ENCODE results near the gene PANK4. TPM values are rescaled to one million over a fixed set of nuclear protein-coding genes. Genes with fewer than 3 reads are reported as not detected.

The PANK4 gene
- total and polyA plus RNA-seq, 9 of the 15 experiments (the other 6 are each of a cell fraction or from before 2014, with no cell fraction given): 0.93 to 55.6 (median 31.5) TPM

- TF ChIP-seq, protein P1, sequence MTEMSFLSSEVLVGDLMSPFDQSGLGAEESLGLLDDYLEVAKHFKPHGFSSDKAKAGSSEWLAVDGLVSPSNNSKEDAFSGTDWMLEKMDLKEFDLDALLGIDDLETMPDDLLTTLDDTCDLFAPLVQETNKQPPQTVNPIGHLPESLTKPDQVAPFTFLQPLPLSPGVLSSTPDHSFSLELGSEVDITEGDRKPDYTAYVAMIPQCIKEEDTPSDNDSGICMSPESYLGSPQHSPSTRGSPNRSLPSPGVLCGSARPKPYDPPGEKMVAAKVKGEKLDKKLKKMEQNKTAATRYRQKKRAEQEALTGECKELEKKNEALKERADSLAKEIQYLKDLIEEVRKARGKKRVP (CRISPR knock-in tag; IDR thresholded peaks at IDR 0.05): no peak
- TF ChIP-seq TCF3 (CRISPR knock-in tag; IDR thresholded peaks at IDR 0.05): no peak
Observed at GRCh38 chr1:2538376-2538775, 12.0 kb upstream of the PANK4 start (continued).

DNA sequence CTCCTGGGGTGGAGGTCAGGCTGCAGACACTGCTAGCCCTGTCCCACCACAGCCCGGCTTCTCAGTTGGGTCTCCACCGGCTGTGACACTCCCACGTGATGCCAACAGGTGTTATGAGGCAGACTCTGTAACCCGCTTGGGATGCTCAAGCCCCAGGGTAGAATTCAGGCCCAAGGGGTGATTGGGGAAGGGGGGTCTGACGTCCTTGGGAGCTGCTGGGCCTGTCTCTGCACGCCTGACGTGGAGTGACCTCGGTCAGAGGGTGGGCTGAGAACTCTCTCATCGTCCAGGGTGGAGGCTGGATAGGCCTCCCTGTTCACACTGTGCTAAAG is 11.4 kb upstream of the PANK4 start:
- H3K27me3 ChIP-seq (ENCODE audit: control insufficient read depth in 2 of 2, insufficient read depth in 2 of 2, low read length in 2 of 2): peaks cover 15 to 45% of the 10 kb centered on the region in 2 experiments; a peak in 4 of 5 replicates
- peaks cover 3% of the 10 kb centered on the region for H3K9me1 ChIP-seq (ENCODE audit: control insufficient read depth, insufficient read depth, low read length)
- no peaks in the 10 kb centered on the region for H3K79me2 ChIP-seq (ENCODE audit: control insufficient read depth, insufficient read depth, low read length)
- H4K20me1 ChIP-seq (replicated peaks; ENCODE audit: control insufficient read depth, insufficient read depth, low read length): no peaks in the 10 kb centered on the region
- no TSS peak for BruUV-seq (replicated peaks)
- no peak overlapping the region for H3K4me2 ChIP-seq (ENCODE audit: insufficient read depth, low read length)
- intact Hi-C loops (cut with micrococcal nuclease) (no loop called here), in situ Hi-C loops (cut with MboI) (loop anchor here (5.0 to 25.0 kb wide), 2 partner anchors 125 to 350 kb away; partner anchors contain the start of genes FAAP20 and PEX10)
- no peak overlapping the region for H3K4me3 ChIP-seq
- POLR2A ChIA-PET: no interaction called here
- CTCF ChIA-PET (ENCODE audit: low intra/inter-chr PET ratio): no interaction called here
- H3K36me3 ChIP-seq (ENCODE audit: control insufficient read depth, insufficient read depth, low read length): no peaks in the 10 kb centered on the region
- no peak for DNase-seq (ENCODE audit: extremely low read depth in 1 of 4, low spot score in 3 of 4)
- H3K4me1 ChIP-seq (replicated peaks in 1 of 2; ENCODE audit: control insufficient read depth in 2 of 2, insufficient read depth in 2 of 2, low read length in 2 of 2): peaks cover 23 to 70% of the 10 kb centered on the region in 2 experiments
- 4% methylated on average over 9 of the region's 9 CpGs for WGBS (ENCODE audit: insufficient coverage, low coverage, missing lambda C conversion rate)
- no peak for FAIRE-seq
- TF ChIP-seq, protein P2, sequence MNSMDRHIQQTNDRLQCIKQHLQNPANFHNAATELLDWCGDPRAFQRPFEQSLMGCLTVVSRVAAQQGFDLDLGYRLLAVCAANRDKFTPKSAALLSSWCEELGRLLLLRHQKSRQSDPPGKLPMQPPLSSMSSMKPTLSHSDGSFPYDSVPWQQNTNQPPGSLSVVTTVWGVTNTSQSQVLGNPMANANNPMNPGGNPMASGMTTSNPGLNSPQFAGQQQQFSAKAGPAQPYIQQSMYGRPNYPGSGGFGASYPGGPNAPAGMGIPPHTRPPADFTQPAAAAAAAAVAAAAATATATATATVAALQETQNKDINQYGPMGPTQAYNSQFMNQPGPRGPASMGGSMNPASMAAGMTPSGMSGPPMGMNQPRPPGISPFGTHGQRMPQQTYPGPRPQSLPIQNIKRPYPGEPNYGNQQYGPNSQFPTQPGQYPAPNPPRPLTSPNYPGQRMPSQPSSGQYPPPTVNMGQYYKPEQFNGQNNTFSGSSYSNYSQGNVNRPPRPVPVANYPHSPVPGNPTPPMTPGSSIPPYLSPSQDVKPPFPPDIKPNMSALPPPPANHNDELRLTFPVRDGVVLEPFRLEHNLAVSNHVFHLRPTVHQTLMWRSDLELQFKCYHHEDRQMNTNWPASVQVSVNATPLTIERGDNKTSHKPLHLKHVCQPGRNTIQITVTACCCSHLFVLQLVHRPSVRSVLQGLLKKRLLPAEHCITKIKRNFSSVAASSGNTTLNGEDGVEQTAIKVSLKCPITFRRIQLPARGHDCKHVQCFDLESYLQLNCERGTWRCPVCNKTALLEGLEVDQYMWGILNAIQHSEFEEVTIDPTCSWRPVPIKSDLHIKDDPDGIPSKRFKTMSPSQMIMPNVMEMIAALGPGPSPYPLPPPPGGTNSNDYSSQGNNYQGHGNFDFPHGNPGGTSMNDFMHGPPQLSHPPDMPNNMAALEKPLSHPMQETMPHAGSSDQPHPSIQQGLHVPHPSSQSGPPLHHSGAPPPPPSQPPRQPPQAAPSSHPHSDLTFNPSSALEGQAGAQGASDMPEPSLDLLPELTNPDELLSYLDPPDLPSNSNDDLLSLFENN (IDR thresholded peaks at IDR 0.05; ENCODE audit: low read depth in 2 of 2, low read length in 2 of 2): no peak
- TF ChIP-seq, protein P3, sequence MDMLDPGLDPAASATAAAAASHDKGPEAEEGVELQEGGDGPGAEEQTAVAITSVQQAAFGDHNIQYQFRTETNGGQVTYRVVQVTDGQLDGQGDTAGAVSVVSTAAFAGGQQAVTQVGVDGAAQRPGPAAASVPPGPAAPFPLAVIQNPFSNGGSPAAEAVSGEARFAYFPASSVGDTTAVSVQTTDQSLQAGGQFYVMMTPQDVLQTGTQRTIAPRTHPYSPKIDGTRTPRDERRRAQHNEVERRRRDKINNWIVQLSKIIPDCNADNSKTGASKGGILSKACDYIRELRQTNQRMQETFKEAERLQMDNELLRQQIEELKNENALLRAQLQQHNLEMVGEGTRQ (CRISPR knock-in tag; IDR thresholded peaks at IDR 0.05): peak; percentile 3; the same call in 1 of the 2 replicates
- no peak overlapping the region for H2AFZ ChIP-seq (ENCODE audit: low read depth, low read length)
- no peak for ATAC-seq
- no peak overlapping the region; a peak in 1 of 4 replicates for H3K9ac ChIP-seq (ENCODE audit: insufficient read depth in 1 of 2, low read depth in 2 of 2, low read length in 2 of 2)
- H3K9me3 ChIP-seq (replicated peaks; ENCODE audit: control insufficient read depth, insufficient read depth, low read depth, low read length): no peaks in the 10 kb centered on the region
- H3K27ac ChIP-seq (ENCODE audit: extremely low read depth, low read depth, low read length): no peak overlapping the region
